Mesothelial cell of epicardium (in vitro differentiated cells): ENCODE measurements around the gene RRP9. TPM values are rescaled to one million over a fixed set of nuclear protein-coding genes. Genes with fewer than 3 reads are reported as not detected.
"Not testable (repeated sequence)": the region's sequence is repeated elsewhere in the genome, so short reads cannot be mapped to it uniquely, and the experiment has no call there.

Source experiments
- DNase-seq, 2 experiments: peaks; one replicate each; pipeline ENCODE4 v3.0.0; 2021; ENCODE audit warnings: low spot score in 2 of 2; ENCODE audit not compliant: unreplicated experiment in 2 of 2
- H3K27ac Mint-ChIP-seq: 2 replicates; pipeline ENCODE4 v1.8.0; 2021; ENCODE audit warnings: mixed read lengths
- H3K27me3 Mint-ChIP-seq: 2 replicates; pipeline ENCODE4 v1.8.0; 2021; ENCODE audit warnings: low read depth, mixed read lengths
- H3K36me3 Mint-ChIP-seq: 2 replicates; pipeline ENCODE4 v1.8.0; 2021; ENCODE audit warnings: mixed read lengths
- H3K4me1 Mint-ChIP-seq: 2 replicates; pipeline ENCODE4 v1.8.0; 2021; ENCODE audit warnings: mixed read lengths
- H3K4me3 Mint-ChIP-seq: 2 replicates; pipeline ENCODE4 v1.8.0; 2021; ENCODE audit warnings: mild to moderate bottlenecking, moderate library complexity, mixed read lengths
- H3K9me3 Mint-ChIP-seq: 2 replicates; pipeline ENCODE4 v1.8.0; 2021; ENCODE audit warnings: mixed read lengths
- CTCF ChIP-seq: fragments of 200-600 bp; sonication (generic); IDR thresholded peaks from one replicate; pipeline ENCODE4 v1.5.0; 2021; ENCODE audit warnings: antibody characterized with exemption; ENCODE audit not compliant: unreplicated experiment
- total RNA-seq: library from RNA; stranded (reverse); gene quantifications from 3 replicates; pipeline ENCODE4 v1.2.1, GENCODE V29; 2021

The RRP9 gene
- total RNA-seq: 20.5 to 20.9 TPM (median 20.6 TPM) in 3 replicates

- Mint-ChIP-seq H3K4me3 (peak within 1 kb of the TSS; percentile 82), H3K36me3 (no peaks in the 10 kb centered on the region), H3K27ac (peak within 1 kb of the TSS; percentile 82), H3K4me1 (peaks cover 22% of the 10 kb centered on the region), H3K27me3 (no peaks in the 10 kb centered on the region), H3K9me3 (no peaks in the 10 kb centered on the region)
- peak; percentile 99 for DNase-seq
- TF ChIP-seq CTCF: peak; percentile 100
These were observed at the start of gene RRP9, which contains the start of gene PARP3 for GRCh38 chr3:51941798-51942602. Gene RRP9 (minus strand): TSS chr3:51941904. CDS start chr3:51941867, 37 bp downstream. Gene PARP3 (plus strand): TSS chr3:51942363. CDS start chr3:51943356, 993 bp downstream.

- not testable (repeated sequence) for H3K27ac Mint-ChIP-seq, DNase-seq, H3K9me3 Mint-ChIP-seq, H3K4me3 Mint-ChIP-seq, H3K27me3 Mint-ChIP-seq
- H3K36me3 Mint-ChIP-seq: peaks cover 18% of the 10 kb centered on the region
- peaks cover 18% of the 10 kb centered on the region for H3K4me1 Mint-ChIP-seq
These were observed 48.8 kb upstream of the RRP9 start for GRCh38 chr3:51990501-51990971.

GRCh38 chr3:51988286-51989146 lies 46.8 kb upstream of the RRP9 start:
- Mint-ChIP-seq H3K27me3 (no peaks in the 10 kb centered on the region), H3K4me1 (peaks cover 9% of the 10 kb centered on the region), H3K27ac (peak overlapping the region; percentile 64), H3K4me3 (no peak overlapping the region), H3K36me3 (peaks cover 10% of the 10 kb centered on the region), H3K9me3 (no peaks in the 10 kb centered on the region)
- TF ChIP-seq CTCF: no peak
- no peak for DNase-seq

- peak overlapping the region; percentile 43 for H3K27ac Mint-ChIP-seq
These were observed 45.9 kb upstream of the RRP9 start for GRCh38 chr3:51987568-51987967.

GRCh38 chr3:51986010-51986947 lies 44.6 kb upstream of the RRP9 start:
- no peak for TF ChIP-seq CTCF
- no peak for DNase-seq
- no peak overlapping the region for H3K4me3 Mint-ChIP-seq
- H3K27me3 Mint-ChIP-seq: no peaks in the 10 kb centered on the region
- H3K27ac Mint-ChIP-seq: no peak overlapping the region
- H3K9me3 Mint-ChIP-seq: no peaks in the 10 kb centered on the region
- H3K4me1 Mint-ChIP-seq: peaks cover 22% of the 10 kb centered on the region
- peaks cover 3% of the 10 kb centered on the region for H3K36me3 Mint-ChIP-seq

More at GRCh38 chr3:51987568-51987967, 45.9 kb upstream of the RRP9 start:
- DNase-seq: no peak
- Mint-ChIP-seq H3K36me3 (peaks cover 6% of the 10 kb centered on the region), H3K4me1 (peaks cover 16% of the 10 kb centered on the region), H3K9me3 (no peaks in the 10 kb centered on the region), H3K4me3 (no peak overlapping the region), H3K27me3 (no peaks in the 10 kb centered on the region)
- no peak for TF ChIP-seq CTCF
